GM12873 (cell line): Measurements from ENCODE around the gene UCHL1.

Experiments used
- TF ChIP-seq, protein P1 (sequence below): IDR thresholded peaks from 2 replicates; pipeline ENCODE4 v1.5.1; 2012; ENCODE audit warnings: low read depth, mild to moderate bottlenecking, moderate library complexity, low read length, control low read depth; ENCODE audit not compliant: insufficient read depth; ENCODE audit errors: missing control alignments

UCHL1 gene

DNA sequence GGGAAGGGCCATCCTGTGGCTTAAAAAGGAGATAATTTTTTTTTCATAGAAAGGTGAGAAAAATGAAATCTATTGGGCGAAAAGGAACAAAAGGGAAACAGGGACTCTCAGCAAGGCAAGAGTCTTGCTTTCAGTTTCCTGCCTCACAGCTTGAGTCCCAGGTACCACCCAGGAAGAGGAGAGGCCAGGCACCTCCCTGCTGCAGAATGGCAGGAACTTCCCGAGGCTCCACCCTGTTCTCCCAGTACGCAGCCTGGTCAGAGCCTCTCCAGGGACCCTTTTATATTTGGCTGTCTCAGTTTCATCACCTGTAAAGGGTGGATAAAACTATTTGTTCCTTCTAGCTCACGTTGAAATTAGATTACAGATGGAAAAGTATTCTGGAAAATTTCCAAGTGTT is 33.8 kb downstream of the UCHL1 start:
- TF ChIP-seq, protein P1, sequence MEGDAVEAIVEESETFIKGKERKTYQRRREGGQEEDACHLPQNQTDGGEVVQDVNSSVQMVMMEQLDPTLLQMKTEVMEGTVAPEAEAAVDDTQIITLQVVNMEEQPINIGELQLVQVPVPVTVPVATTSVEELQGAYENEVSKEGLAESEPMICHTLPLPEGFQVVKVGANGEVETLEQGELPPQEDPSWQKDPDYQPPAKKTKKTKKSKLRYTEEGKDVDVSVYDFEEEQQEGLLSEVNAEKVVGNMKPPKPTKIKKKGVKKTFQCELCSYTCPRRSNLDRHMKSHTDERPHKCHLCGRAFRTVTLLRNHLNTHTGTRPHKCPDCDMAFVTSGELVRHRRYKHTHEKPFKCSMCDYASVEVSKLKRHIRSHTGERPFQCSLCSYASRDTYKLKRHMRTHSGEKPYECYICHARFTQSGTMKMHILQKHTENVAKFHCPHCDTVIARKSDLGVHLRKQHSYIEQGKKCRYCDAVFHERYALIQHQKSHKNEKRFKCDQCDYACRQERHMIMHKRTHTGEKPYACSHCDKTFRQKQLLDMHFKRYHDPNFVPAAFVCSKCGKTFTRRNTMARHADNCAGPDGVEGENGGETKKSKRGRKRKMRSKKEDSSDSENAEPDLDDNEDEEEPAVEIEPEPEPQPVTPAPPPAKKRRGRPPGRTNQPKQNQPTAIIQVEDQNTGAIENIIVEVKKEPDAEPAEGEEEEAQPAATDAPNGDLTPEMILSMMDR = no peak

DNA sequence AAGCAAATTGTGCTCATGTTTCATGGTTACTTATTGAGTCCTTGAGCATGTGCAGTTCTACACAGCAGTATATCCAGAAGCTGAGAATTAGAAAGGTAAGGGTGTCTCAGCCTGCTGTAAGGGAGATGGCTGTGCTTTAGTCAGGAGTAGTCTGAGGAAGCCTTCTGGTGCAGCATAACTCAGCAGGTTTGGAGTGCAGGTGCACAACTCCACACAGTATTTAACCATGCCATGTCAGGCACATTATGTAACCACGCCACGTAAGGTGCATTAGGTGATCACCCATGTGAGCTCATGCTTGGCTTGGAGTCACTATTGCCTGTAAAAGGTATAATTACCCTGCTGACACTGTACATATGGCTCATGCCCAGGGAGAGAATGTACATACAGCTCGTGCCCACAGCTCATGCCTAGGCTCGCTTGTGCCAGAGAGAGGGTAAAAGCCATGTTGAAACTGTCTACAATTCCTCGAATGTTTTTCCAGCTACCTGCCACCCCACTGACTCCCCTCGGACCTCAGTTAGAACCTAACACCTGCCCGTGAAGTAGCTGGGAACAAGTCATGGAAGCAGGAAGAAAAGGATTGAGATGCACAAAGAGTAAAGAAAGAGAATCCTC is 37.8 kb downstream of the UCHL1 start:
- TF ChIP-seq, protein P1 = no peak

DNA sequence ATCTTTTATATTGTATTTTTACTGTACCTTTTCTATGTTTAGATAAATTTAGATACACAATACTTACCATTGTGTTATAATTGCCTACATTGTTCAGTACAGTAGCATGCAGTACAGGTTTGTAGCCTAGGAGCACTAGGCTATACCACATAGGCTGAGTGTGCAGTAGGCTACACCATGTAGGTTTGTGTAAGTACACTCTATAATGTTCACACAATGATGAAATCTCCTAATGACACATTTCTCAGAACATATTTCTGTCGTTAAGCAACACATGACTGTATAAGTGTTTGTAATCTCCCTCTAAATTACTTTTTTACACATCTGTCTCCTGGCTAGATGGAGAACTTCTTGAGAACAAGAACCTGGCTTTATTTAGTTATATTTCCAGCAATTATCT is 40.3 kb downstream of the UCHL1 start:
- TF ChIP-seq, protein P1 = no peak

DNA sequence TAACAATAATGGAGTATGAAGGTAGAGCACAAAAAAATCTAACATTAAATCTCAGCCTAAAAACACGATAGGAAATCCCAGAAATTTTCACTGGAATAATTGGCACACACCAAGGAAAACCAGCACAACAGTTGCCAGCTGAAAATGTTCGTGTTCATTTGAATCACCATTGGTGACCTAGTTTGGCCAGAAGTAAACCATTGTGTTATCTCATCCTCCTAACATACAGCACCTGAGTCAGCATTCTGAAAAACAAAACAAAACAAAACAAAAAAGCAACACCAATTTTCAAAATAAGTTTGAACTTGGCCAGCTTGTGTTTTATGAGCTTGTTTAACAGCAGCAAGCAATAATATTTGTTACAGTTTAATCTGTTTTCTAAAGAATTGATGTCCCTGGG is 41.1 kb downstream of the UCHL1 start:
- TF ChIP-seq, protein P1 = no peak

DNA sequence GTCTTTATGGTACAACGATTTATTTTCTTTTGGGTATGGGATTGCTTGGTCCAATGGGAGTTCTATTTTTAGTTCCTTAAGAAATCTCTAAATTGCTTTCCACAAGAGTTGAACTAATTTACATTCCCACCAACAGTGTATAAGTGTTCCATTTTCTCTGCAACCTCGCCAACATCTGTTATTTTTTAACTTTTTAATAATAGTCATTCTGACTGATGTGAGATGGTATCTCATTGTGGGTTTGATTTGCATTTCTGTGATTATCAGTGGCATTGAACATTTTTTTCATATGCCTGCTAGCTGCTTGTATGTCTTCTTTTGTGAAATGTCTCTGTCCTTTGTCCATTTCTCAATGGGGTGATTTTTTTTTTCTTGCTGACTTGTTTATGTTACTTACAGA is 42.8 kb downstream of the UCHL1 start:
- TF ChIP-seq, protein P1 = no peak

DNA sequence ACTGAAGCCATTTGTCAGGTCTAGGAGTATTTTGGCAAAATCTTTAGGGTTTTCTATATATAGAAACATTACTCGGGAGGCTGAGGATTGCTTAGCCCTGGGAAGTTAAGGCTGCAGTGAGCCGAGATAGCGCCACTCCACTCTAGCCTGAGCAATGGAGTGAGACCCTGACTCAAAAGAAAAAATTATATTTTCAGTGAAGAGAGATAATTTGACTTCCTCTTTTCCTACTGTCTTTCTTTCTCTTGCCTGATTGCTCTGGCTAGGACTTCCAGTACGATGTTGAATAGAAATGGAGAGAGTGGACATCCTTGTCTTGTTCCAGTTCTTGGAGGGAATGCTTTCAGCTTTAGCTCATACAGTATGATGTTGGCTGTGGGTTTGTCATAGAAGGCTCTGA is 44.4 kb downstream of the UCHL1 start:
- TF ChIP-seq, protein P1 = no peak

DNA sequence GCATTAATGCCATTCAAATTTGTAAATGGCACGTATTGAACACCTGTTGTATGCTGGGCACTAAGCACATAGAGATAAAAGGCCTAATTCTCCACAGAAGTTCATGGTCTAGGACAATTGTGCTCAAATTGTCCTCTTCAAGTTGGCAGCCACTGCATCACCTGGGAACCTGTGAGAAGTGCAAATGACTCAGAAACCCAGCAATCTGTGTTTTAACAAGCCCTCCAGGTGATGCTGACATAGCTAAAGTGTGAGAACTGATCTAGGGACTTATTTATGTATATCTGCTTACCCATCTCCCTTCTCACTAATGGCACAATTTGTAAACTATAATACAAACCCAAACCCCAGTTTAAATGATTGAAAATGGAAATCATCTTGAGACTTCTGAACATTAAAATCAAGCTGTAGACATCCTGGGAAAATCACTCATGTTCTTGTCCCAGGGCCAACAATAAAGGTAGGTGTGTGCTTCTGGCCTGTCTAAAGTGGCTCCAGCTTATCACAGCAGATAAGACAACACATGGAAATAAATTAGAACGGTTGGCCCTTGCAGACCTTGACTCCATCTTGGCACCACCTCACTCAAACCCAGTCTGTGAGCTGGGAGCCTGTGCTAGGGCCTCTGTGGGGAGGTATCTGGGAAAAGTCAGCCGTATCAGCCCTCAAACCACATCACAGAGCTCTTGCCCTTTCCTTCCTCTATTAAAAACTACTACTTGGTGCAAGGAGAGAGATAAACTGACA is 46.8 kb downstream of the UCHL1 start:
- TF ChIP-seq, protein P1 = no peak
